AG10803 (cell line): Measurements from ENCODE around the gene ZKSCAN2.

Experiments
- DNase-seq: peaks from one replicate; pipeline ENCODE4 v3.0.0; 2010; ENCODE audit warnings: low read depth
- H3K4me3 ChIP-seq: 2 replicates; pipeline ENCODE4 v1.5.1; 2011; ENCODE audit warnings: mild to moderate bottlenecking, low read length, control low read depth
- TF ChIP-seq, protein P1 (sequence below): conservative IDR thresholded peaks from 2 replicates; pipeline ENCODE4 v1.5.1; 2011; ENCODE audit warnings: mild to moderate bottlenecking, low read length, control low read depth, inconsistent platforms

The ZKSCAN2 gene

DNA sequence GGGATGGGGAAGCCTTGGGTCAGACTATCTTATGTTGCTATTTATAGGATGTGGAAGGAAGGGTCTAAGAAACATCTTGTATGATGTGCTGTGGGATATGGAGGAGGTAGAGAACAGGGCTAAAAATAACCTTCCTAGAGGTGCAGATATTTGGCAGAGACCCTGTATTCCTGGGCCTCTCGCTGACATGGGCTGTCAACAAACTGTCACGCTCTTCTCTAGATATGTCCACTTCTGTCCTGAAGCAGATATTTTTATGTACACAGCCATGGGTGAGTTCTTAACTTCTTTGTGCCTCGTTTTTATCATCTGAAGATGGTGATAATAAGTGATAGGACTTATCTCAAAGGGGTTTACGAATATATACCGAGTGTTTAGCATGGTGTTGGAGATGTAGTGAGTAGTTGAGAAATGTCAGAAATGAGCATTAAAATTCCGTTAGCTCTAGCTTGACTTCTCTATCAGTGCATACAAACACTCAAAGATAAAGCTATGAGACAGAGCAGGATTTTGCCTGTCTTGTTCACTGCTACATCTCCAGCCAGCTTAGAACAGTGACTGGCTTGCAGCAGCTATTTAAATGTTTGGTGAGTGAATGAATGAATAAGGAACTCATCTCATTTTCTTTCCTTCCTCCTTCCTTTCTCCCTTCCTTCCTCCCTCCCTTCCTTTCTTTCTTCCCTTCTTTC, 43.8 kb downstream of the ZKSCAN2 start:
- H3K4me3 ChIP-seq = no peak overlapping the region
- no peak for DNase-seq
- TF ChIP-seq, protein P1, sequence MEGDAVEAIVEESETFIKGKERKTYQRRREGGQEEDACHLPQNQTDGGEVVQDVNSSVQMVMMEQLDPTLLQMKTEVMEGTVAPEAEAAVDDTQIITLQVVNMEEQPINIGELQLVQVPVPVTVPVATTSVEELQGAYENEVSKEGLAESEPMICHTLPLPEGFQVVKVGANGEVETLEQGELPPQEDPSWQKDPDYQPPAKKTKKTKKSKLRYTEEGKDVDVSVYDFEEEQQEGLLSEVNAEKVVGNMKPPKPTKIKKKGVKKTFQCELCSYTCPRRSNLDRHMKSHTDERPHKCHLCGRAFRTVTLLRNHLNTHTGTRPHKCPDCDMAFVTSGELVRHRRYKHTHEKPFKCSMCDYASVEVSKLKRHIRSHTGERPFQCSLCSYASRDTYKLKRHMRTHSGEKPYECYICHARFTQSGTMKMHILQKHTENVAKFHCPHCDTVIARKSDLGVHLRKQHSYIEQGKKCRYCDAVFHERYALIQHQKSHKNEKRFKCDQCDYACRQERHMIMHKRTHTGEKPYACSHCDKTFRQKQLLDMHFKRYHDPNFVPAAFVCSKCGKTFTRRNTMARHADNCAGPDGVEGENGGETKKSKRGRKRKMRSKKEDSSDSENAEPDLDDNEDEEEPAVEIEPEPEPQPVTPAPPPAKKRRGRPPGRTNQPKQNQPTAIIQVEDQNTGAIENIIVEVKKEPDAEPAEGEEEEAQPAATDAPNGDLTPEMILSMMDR = no peak

DNA sequence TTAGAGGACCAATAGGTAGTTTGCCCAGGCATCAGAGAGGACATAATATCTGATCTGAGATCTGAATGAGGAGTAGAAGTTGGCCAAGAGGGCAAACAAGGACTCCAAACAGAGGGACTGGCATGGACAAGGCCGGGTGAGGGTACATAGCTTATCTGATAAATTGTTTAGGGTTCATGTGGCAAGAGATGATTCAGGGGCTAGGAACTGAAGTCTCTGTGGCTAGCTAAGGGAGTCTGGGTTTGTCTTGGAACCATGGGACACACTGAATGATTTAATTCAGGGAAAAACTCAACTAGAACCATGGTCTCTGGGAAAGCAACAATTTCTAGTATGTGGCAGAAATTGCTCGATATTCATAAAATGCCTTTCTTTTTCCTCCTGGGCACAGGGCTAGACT, 45.0 kb downstream of the ZKSCAN2 start:
- no peak overlapping the region for H3K4me3 ChIP-seq
- no peak for DNase-seq
- TF ChIP-seq, protein P1 = no peak

DNA sequence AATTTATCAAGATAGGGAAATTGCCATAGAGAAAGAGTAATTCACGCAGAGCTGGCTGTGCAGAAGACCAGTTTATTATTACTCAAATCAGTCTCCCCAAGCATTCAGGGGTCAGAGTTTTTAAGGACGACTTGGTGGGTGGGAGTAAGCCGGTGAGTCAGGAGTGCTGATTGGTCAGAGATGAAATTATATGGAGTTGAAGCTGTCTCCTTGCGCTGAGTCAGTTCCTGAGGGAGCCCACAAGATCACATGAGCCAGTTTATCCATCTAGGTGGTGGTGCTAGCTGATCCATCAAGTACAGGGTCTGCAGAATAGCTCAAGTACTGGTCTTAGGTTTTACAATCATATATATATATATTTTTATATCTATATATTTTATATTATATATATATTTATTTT, 46.9 kb downstream of the ZKSCAN2 start:
- TF ChIP-seq, protein P1 = no peak
- DNase-seq = no peak

DNA sequence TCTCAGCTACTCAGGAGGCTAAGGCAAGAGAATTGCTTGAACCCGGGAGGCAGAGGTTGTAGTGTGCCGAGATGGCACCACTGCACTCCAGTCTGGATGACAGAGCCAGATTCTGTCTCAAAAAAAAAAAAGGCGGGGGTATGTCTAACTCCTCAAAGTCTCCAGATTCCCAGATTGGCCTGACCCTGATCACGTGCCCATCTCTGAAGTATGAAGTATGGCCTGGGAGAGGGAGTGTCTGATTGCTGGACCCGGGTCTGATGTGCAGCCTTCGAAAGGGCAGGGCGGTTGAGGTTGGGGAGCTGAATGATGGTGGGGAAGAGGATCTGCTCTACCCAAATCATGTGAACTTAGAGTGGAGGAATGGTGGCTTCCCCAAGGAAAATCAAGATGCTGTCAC, 58.2 kb downstream of the ZKSCAN2 start:
- DNase-seq = no peak
- TF ChIP-seq, protein P1 = no peak
- no peak overlapping the region for H3K4me3 ChIP-seq

More for the DNA sequence above, 46.9 kb downstream of the ZKSCAN2 start:
- no peak overlapping the region for H3K4me3 ChIP-seq

DNA sequence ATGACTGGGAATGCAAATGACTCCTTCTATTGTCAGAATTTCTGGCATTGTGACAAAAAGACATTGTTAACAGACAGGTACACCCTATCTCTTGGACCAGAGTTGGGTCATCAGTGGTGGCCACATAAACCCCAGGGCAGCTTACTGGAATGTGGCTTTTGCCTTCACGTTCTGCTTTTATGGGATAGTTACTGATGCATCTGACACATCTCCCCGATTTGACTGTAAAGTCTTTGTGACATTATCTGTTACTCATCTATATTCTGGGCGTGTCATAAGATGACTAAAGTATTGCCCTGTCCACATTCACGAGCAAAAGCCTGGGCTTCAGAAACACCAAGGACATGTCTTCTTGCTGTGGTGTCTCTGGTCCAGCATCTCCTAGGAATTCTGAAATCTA, 59.6 kb downstream of the ZKSCAN2 start:
- no peak for DNase-seq
- no peak overlapping the region for H3K4me3 ChIP-seq
- TF ChIP-seq, protein P1 = no peak

DNA sequence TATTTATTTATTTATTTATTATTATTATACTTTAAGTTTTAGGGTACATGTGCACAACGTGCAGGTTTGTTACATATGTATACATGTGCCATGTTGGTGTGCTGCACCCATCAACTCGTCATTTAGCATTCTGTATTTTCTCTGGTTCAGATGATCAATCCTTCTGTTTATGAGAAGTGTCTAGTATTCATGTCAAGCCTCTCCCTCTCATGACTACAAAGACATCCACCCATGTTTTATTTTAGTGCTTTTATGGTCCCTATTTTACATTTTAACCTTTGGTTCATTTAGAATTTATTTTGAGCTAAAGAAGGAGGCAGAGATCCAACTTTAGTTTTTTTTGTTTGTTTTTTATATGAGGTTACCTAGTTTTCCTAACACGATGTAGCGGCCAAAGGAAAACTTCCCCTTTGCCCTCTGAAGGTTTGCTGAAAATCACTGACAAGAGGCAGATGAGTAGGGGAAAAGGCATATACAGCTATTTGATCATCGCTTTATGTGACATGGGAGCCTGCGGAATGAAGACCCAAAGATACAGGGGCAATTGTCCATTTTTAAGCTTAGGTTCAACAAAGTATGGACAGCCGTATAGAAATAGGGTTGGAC, 63.3 kb downstream of the ZKSCAN2 start:
- no peak for DNase-seq
- TF ChIP-seq, protein P1 = no peak
- H3K4me3 ChIP-seq = no peak overlapping the region

DNA sequence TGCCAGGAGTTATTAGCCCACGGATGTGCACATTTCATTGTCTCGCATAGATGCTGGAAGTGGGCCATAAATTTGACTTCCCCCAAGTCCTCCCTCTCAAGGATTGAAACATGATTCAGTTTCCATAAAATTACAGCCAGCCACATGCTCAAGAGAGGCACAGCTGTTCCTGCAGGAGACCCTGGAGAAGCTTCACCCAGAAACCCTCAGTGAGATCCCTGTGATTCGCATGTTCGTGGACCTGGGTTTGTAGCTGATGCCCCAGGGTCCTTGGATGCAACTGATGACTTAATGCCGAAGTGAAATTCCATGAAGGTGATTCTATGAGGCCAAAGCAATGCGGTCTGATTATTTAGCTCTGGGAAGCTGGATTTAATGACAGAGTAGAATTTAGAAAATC, 65.5 kb downstream of the ZKSCAN2 start:
- TF ChIP-seq, protein P1 = no peak
- peak; percentile 60 for DNase-seq
- no peak overlapping the region for H3K4me3 ChIP-seq
